Measurements from ENCODE around the gene SDK2.

Gene SDK2

GRCh38 chr17:73528679-73529078 is 115.6 kb downstream of the SDK2 start:
- no peak for TF ChIP-seq CTCF (IDR thresholded peaks at IDR 0.05; ENCODE audit: extremely low read depth, insufficient read depth, missing control alignments)
- no peak for DNase-seq (ENCODE audit: low spot score)
- in situ Hi-C loops (cut with MboI; ENCODE audit: low pct_unique_long_range_greater_than_20kb, low sequenced_read_pairs, unreplicated experiment): no loop called here

- in situ Hi-C loops (cut with MboI; ENCODE audit: low pct_unique_long_range_greater_than_20kb, low sequenced_read_pairs, unreplicated experiment): no loop called here
- no peak for DNase-seq (ENCODE audit: low spot score)
- TF ChIP-seq CTCF (IDR thresholded peaks at IDR 0.05; ENCODE audit: extremely low read depth, insufficient read depth, missing control alignments): no peak
Measured at GRCh38 chr17:73526952-73527351, 117.3 kb downstream of the SDK2 start.

GRCh38 chr17:73524941-73525679 is 119.1 kb downstream of the SDK2 start:
- in situ Hi-C loops (cut with MboI; ENCODE audit: low pct_unique_long_range_greater_than_20kb, low sequenced_read_pairs, unreplicated experiment): no loop called here
- TF ChIP-seq CTCF (IDR thresholded peaks at IDR 0.05; ENCODE audit: extremely low read depth, insufficient read depth, missing control alignments): no peak
- DNase-seq (ENCODE audit: low spot score): no peak

GRCh38 chr17:73522696-73523095 is 121.5 kb downstream of the SDK2 start:
- no peak for DNase-seq (ENCODE audit: low spot score)
- TF ChIP-seq CTCF (IDR thresholded peaks at IDR 0.05; ENCODE audit: extremely low read depth, insufficient read depth, missing control alignments): no peak
- in situ Hi-C loops (cut with MboI; ENCODE audit: low pct_unique_long_range_greater_than_20kb, low sequenced_read_pairs, unreplicated experiment): no loop called here

- no peak for TF ChIP-seq CTCF (IDR thresholded peaks at IDR 0.05; ENCODE audit: extremely low read depth, insufficient read depth, missing control alignments)
- DNase-seq (ENCODE audit: low spot score): no peak
- in situ Hi-C loops (cut with MboI; ENCODE audit: low pct_unique_long_range_greater_than_20kb, low sequenced_read_pairs, unreplicated experiment): no loop called here
Measured at GRCh38 chr17:73522107-73522506, 122.1 kb downstream of the SDK2 start.

- in situ Hi-C loops (cut with MboI; ENCODE audit: low pct_unique_long_range_greater_than_20kb, low sequenced_read_pairs, unreplicated experiment): no loop called here
- no peak for DNase-seq (ENCODE audit: low spot score)
- TF ChIP-seq CTCF (IDR thresholded peaks at IDR 0.05; ENCODE audit: extremely low read depth, insufficient read depth, missing control alignments): no peak
Measured at GRCh38 chr17:73521376-73521775, 122.9 kb downstream of the SDK2 start.

Measured in GM13977 (cell line).